NT2/D1 (cell line): ENCODE results near the gene HEATR5B.
"Not testable (repeated sequence)": the region's sequence is repeated elsewhere in the genome, so short reads cannot be mapped to it uniquely, and the experiment has no call there.

Source experiments
- SUZ12 ChIP-seq: IDR thresholded peaks from 2 replicates; pipeline ENCODE4 v1.6.1; 2011; ENCODE audit not compliant: insufficient read length, insufficient read depth; ENCODE audit errors: extremely low read depth
- YY1 ChIP-seq: IDR thresholded peaks from 2 replicates; pipeline ENCODE4 v1.6.1; 2011; ENCODE audit not compliant: insufficient read length, insufficient read depth
- ZNF274 ChIP-seq: IDR thresholded peaks from 2 replicates; pipeline ENCODE4 v1.6.1; 2011; ENCODE audit warnings: mild to moderate bottlenecking, low read depth, low read length

GRCh38 chr2:36931688-36932087 lies 152.5 kb downstream of the HEATR5B start:
- TF ChIP-seq SUZ12, YY1, ZNF274: not testable (repeated sequence)
